DND-41 (cell line): ENCODE data around the gene CRYL1.

ENCODE experiments used
- ATAC-seq: fragments of 200-7000 bp; cut with Tn5 transposase; 3 replicates; pipeline ENCODE4 v1.9.1; 2021; ENCODE audit warnings: low read depth; ENCODE audit not compliant: insufficient read depth
- DNase-seq: peaks from one replicate; pipeline ENCODE4 v3.0.0-alpha.2; 2020
- H2AFZ ChIP-seq: 2 replicates; pipeline ENCODE4 v1.6.0; 2012; ENCODE audit warnings: low read depth, low read length
- H3K27ac ChIP-seq: 2 replicates; pipeline ENCODE4 v1.5.1; 2012; ENCODE audit warnings: low read length, inconsistent platforms
- H3K27me3 ChIP-seq: fragments of 200-600 bp; sonication (generic); 2 replicates; pipeline ENCODE4 v1.6.0; 2012; ENCODE audit warnings: low read length, mild to moderate bottlenecking, inconsistent platforms; ENCODE audit not compliant: insufficient read depth, poor library complexity
- H3K36me3 ChIP-seq: 2 replicates; pipeline ENCODE4 v1.5.1; 2012; ENCODE audit warnings: low read length, inconsistent platforms; ENCODE audit not compliant: insufficient read depth
- H3K4me1 ChIP-seq: 2 replicates; pipeline ENCODE4 v1.5.1; 2012; ENCODE audit warnings: mild to moderate bottlenecking, low read length; ENCODE audit not compliant: insufficient read depth
- H3K4me2 ChIP-seq: 2 replicates; pipeline ENCODE4 v1.6.0; 2012; ENCODE audit warnings: mild to moderate bottlenecking, moderate library complexity, low read length, inconsistent platforms; ENCODE audit not compliant: insufficient read depth
- H3K4me3 ChIP-seq, 2 experiments: fragments of 200-600 bp in 1 of 2; shearing (Covaris generic) in 1 of 2; 2 replicates each; pipeline ENCODE4 v1.5.1; 2012 to 2016; ENCODE audit warnings: inconsistent platforms in 2 of 2, low read length in 2 of 2, mild to moderate bottlenecking in 2 of 2, low read depth in 1 of 2, moderate library complexity in 1 of 2
- H3K79me2 ChIP-seq: 2 replicates; pipeline ENCODE4 v1.6.0; 2012; ENCODE audit warnings: low read length, inconsistent platforms; ENCODE audit not compliant: insufficient read depth
- H3K9ac ChIP-seq: 2 replicates; pipeline ENCODE4 v1.6.0; 2012; ENCODE audit warnings: low read depth, mild to moderate bottlenecking, inconsistent platforms, low read length, moderate library complexity
- H3K9me3 ChIP-seq: 2 replicates; pipeline ENCODE4 v1.5.1; 2012; ENCODE audit warnings: low read length, moderate library complexity, mild to moderate bottlenecking, inconsistent platforms; ENCODE audit not compliant: insufficient read depth, severe bottlenecking
- H4K20me1 ChIP-seq: 2 replicates; pipeline ENCODE4 v1.6.0; 2012; ENCODE audit warnings: low read length; ENCODE audit not compliant: insufficient read depth
- CTCF ChIP-seq: IDR thresholded peaks from 2 replicates; pipeline ENCODE4 v1.5.1; 2012; ENCODE audit warnings: borderline replicate concordance, low read length, moderate library complexity, mild to moderate bottlenecking; ENCODE audit not compliant: poor library complexity, severe bottlenecking; ENCODE audit errors: extremely low read depth
- EZH2 ChIP-seq: IDR thresholded peaks from 3 replicates; pipeline ENCODE4 v1.6.1; 2012; ENCODE audit warnings: borderline replicate concordance, low read depth, mild to moderate bottlenecking, moderate library complexity, low read length, inconsistent platforms; ENCODE audit not compliant: severe bottlenecking

The CRYL1 gene

GRCh38 chr13:20393273-20394168 lies 132.1 kb downstream of the CRYL1 start:
- no peak for DNase-seq
- Histone ChIP-seq H2AFZ (no peak overlapping the region), H4K20me1 (no peaks in the 10 kb centered on the region; the same call in 1 of the 2 replicates), H3K27me3 (no peaks in the 10 kb centered on the region), H3K4me3 (no peak overlapping the region), H3K9me3 (no peaks in the 10 kb centered on the region), H3K36me3 (no peaks in the 10 kb centered on the region), H3K9ac (no peak overlapping the region), H3K27ac (no peak overlapping the region), H3K4me1 (no peaks in the 10 kb centered on the region), H3K4me2 (no peak overlapping the region), H3K79me2 (no peaks in the 10 kb centered on the region)
- TF ChIP-seq EZH2, result no peak
- TF ChIP-seq CTCF, result no peak
- no peak for ATAC-seq

- H3K4me1 ChIP-seq, result no peaks in the 10 kb centered on the region
- no peak overlapping the region for H3K27ac ChIP-seq
- H4K20me1 ChIP-seq, result no peaks in the 10 kb centered on the region; the same call in 1 of the 2 replicates
- H3K36me3 ChIP-seq, result no peaks in the 10 kb centered on the region
- no peaks in the 10 kb centered on the region for H3K79me2 ChIP-seq
- no peak for DNase-seq
- TF ChIP-seq CTCF (no peak), EZH2 (no peak)
- H3K9ac ChIP-seq, result no peak overlapping the region
- no peaks in the 10 kb centered on the region for H3K27me3 ChIP-seq
- ATAC-seq, result no peak
- H3K4me2 ChIP-seq, result no peak overlapping the region
- H3K4me3 ChIP-seq, result no peak overlapping the region
- no peaks in the 10 kb centered on the region for H3K9me3 ChIP-seq
- no peak overlapping the region for H2AFZ ChIP-seq
These were observed 133.1 kb downstream of the CRYL1 start for GRCh38 chr13:20392530-20392929.

GRCh38 chr13:20391597-20392452 lies 133.8 kb downstream of the CRYL1 start:
- Histone ChIP-seq H3K27me3 (no peaks in the 10 kb centered on the region), H3K36me3 (no peaks in the 10 kb centered on the region), H2AFZ (no peak overlapping the region), H3K4me3 (no peak overlapping the region), H4K20me1 (no peaks in the 10 kb centered on the region; the same call in 1 of the 2 replicates), H3K9me3 (no peaks in the 10 kb centered on the region), H3K9ac (no peak overlapping the region), H3K27ac (no peak overlapping the region), H3K4me2 (no peak overlapping the region), H3K4me1 (no peaks in the 10 kb centered on the region), H3K79me2 (no peaks in the 10 kb centered on the region)
- DNase-seq (no peak), ATAC-seq (peak; percentile 40)
- TF ChIP-seq CTCF, result no peak
